Measurements from ENCODE around the gene JADE3. TPM values are rescaled to one million over a fixed set of nuclear protein-coding genes. Genes with fewer than 3 reads are reported as not detected.
A peak's percentile ranks its signal among the peaks of the same experiment; 100 is the strongest.

JADE3 gene
- total RNA-seq (ENCODE audit: insufficient read depth, low replicate concordance) = 2.9 TPM

DNA sequence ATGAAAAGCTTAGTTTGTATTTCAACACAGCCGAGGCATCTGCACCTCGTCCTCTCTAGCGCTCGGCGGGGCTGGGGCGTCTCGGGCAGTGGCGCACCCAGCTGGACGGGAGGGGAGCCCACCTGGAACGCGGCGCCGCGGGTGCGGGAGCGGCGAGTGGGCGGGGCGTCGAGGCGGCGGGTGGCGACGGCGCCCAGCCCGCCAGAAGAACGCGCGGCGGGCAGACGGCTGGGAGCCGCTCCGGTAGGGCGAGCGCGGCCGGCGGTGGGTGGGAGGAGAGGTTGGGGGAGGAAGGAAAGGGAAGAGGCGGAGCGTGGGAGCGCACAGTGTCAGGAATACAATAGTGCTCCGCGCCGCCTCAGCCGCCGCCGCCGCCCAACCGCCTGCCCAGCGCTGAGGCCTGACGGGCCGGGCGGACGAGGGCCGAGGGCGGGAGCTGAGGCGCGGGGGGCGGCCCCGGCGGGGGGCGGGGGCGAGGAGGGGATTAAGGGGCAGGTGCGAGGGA, at the start of gene JADE3:
TSS of gene JADE3 (plus strand) at position 324 of the 505 bp plus-strand sequence. CDS start 72,474 bp downstream, outside the sequence.
- peak; percentile 67 for DNase-seq (ENCODE audit: low spot score)

GRCh38 chrX:46863072-46863471, 49.1 kb upstream of the JADE3 start:
- no peak for DNase-seq (ENCODE audit: low spot score)

DNA sequence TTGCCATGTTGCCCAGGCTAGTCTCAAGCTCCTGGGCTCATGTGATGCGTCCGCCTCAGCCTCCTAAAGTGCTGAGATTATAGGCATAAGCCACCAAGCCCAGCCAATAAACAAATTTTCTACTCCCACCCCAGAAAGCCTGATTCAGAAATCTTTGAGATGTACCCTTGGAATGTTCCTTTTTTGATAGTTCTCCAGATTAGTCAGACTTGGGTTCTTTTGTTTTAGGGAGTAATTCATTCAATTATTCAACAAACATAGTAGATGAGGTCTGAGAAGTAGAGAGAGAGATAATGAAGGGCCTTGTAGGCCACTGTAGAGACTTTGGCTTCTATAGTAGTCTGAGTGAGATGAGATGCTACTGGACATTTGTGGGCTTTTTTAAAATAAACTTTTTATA, 47.6 kb upstream of the JADE3 start:
- no peak for DNase-seq (ENCODE audit: low spot score)

DNA sequence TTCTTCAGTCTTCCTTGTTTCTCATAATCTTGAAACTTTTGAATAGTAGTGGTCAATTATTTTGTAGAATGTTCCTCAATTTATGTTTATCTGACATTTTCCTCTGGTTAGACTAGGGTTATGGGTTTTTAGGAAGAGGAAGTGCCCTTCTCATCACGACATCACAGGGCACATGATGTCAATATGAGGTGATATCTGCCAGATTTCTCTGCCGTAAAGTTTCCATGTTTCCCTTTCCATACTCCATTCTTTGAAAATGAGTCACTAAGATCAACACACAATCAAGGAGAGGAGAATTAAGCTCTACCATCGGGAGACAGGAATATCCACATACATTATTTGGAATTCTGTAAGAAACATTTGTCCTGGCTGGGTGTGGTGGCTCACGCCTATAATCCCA, 46.9 kb upstream of the JADE3 start:
- DNase-seq (ENCODE audit: low spot score) = no peak

- no peak for DNase-seq (ENCODE audit: low spot score)
Observed at GRCh38 chrX:46866726-46867125, 45.5 kb upstream of the JADE3 start.

- DNase-seq (ENCODE audit: low spot score) = no peak
Observed at GRCh38 chrX:46873746-46874145, 38.5 kb upstream of the JADE3 start.

DNA sequence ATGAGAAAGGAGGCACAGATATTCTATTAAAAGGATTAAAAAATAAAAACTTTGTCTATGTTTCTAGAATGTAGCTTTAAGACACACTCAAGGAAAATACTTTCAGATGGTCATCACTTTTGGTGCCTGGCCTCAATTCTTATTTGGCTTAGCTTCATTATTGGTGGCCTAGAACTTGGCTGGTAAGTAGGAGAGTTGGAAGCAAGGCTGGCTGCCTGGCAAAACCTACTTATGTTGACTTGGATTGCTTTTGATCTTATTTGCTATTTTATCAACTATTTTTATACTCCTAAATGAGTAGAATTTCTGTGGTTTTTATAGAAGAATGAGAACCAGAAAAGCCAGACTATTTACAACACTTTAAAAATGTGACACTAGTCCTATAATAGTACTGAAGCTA, 35.3 kb upstream of the JADE3 start:
- DNase-seq (ENCODE audit: low spot score) = no peak

DNA sequence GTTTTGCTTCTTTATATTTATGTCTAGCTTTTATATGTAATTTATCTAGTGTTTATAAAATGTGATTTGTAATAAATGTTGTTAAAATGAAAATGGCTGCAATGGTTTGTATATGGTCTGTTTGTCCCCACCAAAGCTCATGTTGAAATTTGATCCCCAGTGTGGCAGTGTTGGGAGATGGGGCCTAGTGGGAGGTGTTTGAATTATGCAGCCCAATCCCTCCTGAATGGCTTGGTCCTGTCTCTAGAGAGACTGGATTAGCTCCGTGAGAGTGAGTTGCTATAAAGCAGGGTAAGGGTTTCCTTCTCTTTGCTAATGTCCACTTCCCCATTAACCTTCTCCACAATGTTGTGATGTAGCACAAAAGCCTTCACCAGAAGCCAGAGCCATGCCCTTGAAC, 30.0 kb upstream of the JADE3 start:
- DNase-seq (ENCODE audit: low spot score) = no peak

DNA sequence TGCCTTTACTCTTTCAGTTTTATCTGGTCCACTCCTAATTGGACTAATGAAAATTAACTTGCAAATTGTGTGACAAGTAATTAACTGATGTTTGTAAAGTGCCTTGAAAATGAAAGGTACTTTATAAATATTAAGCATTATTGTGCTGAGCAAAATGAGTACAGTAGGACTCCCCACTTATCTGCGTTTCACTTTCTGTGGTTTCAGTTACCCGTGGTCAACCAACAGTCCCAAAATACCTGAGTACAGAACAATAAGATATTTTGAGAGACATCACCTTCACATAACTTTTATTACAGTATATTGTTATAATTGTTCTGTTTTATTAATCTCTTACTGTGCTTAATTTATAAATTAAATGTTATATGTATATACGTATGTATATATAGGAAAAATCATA, 27.4 kb upstream of the JADE3 start:
- DNase-seq (ENCODE audit: low spot score) = no peak

GRCh38 chrX:46898207-46898606, 14.0 kb upstream of the JADE3 start:
- DNase-seq (ENCODE audit: low spot score) = no peak

GRCh38 chrX:46903458-46904242, 8.6 kb upstream of the JADE3 start:
- peak; percentile 79 for DNase-seq (ENCODE audit: low spot score)

DNA sequence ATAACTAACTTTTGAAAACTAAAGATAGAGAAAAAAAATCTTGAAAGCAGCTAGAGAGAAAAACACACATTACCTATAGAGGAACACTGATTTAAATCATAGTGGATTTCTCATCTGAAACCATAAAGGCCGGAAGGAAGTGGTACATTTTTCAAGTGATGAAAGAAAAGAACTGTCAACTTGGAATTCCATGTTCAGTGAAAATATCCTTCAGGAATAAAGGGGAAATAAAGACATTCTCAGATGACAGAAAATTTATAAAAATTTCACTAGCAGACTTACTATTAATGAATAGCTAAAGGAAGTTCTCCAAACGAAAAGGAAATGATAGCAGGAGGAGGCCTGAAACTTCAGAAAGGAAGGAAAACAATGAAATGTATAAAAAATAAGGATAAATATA, 7.6 kb upstream of the JADE3 start:
- no peak for DNase-seq (ENCODE audit: low spot score)

DNA sequence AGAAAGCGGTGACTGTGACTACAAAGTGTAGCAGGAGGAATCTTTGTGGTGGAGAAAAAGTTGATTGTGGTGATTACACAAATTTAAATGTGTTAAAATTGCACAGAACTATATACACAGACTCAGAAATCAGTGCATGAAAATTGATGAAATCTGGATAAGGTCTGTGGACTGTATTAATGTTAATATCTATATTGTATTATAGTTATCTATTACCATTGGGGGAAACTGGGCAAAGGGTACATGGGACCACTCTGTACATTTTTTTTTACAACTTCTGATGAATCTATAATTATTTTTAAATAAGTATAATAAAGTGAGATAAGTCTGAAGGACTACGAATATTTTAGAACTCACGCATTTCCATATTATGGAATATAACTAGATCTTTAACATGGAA, 1.8 kb upstream of the JADE3 start:
- no peak for DNase-seq (ENCODE audit: low spot score)

DNA sequence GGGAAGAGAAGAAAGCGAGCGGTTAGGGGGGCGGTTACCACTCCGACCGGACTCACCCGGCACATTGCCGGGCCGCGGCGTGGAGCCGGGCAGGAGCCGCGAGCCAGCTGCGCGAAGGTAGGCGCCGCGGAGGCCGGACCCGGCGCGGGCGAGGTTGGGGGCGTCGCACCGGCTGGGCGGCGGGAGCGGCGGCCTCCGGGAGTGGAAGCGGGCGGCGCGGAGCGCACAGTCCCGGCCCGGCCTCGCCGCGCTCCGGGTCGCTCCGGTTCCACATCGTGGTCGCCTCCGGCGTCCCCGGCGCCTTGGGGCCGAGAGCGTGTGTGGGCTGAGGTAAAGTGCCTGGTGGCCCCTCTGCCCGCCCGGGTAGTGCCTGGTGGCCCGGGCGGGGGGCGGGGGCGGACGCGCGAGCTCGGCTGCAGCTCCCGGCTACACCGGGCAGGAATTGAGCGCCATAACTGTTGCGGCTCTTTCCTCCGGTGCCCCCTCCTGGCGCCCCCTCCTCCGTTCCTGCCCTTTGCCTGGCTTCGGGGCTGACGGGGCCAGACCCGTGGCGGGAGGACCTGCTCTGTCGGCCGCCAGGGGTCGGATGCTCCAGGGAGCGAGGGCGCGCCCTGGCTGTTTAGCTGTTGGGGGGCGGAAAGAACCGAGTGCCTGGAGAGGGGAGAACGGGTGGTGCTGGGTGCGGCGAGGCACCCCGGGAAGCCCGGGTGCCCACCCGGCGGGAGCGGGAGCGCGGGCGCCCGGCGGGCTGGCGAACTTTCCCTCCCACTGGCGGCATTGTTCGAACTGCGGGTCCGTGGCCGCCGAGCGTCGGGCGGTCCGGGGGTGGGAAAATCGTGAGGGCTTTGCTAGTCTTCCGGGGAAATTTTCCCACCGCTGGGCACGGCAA, 626 bp downstream of the JADE3 start:
- peak; percentile 40 for DNase-seq (ENCODE audit: low spot score)

- peak; percentile 3 for DNase-seq (ENCODE audit: low spot score)
Observed at GRCh38 chrX:46913667-46914066, 1.4 kb downstream of the JADE3 start.

GRCh38 chrX:46916273-46916672, 4.1 kb downstream of the JADE3 start:
- no peak for DNase-seq (ENCODE audit: low spot score)

GRCh38 chrX:46917622-46918021, 5.4 kb downstream of the JADE3 start:
- no peak for DNase-seq (ENCODE audit: low spot score)

DNA sequence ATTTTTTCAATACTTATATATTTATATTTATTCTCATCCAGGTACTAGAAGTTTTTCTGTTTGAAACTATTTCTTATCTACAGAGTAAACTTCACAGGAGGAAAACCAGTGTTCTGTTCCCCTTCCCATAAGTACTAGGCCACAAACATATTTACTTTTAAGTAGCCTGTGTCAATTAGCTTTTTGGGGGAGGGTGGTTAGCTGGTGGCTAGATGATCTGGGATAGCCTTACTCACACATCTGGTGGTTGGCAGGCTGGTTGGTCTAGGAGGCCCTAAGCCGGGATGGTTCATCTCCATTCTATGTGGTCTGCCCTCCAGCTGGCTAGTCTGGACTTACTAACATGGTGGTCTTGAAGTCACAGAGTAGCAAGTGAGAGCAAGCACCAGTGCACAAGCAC, 6.2 kb downstream of the JADE3 start:
- DNase-seq (ENCODE audit: low spot score) = no peak

GRCh38 chrX:46920235-46920634, 8.0 kb downstream of the JADE3 start:
- no peak for DNase-seq (ENCODE audit: low spot score)

GRCh38 chrX:46922611-46923010, 10.4 kb downstream of the JADE3 start:
- no peak for DNase-seq (ENCODE audit: low spot score)

DNA sequence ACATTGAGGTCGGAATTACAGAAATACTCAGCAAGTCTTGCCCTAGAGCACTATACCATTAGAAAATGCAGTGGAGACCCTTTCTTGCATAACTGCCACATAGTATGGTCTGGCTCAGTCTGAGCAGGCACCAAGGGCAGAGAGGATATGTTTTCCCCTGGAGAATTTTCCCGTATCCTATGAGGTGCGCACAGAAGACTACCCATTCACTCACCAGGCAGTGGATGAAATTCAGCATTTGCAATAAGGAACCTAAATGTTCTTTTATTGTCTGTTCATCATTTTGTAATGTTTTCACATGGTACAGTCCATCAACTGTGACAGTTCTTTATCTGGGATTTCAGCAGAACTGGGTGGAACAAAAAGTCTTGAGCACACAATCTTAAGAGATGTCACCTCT, 15.5 kb downstream of the JADE3 start:
- no peak for DNase-seq (ENCODE audit: low spot score)

GRCh38 chrX:46929439-46930261, 17.4 kb downstream of the JADE3 start:
- DNase-seq (ENCODE audit: low spot score) = no peak

All from umbilical cord (tissue), 2 donors.